Heart left ventricle (tissue), 16 donors: ENCODE data around the gene ELL. TPM values are rescaled to one million over a fixed set of nuclear protein-coding genes. Genes with fewer than 3 reads are reported as not detected.

Experiments
- ATAC-seq, 4 donors: fragments of 200-7000 bp; cut with Tn5 transposase; one replicate each; pipeline ENCODE4 v1.9.1; 2020 to 2022; ENCODE audit warnings: moderate library complexity in 4 of 4, mild to moderate bottlenecking in 3 of 4, moderate number of reproducible peaks in 1 of 4
- DNase-seq, 5 donors: peaks; one replicate each; pipeline ENCODE4 v3.0.0-alpha.2; 2020
- H3K27ac ChIP-seq, 12 donors: fragments of 200-600 bp; sonication (generic) in 4 of 12; one replicate each; pipeline versions ENCODE4 v1.5.0 to v1.8.0; 2016 to 2022; ENCODE audit warnings: mild to moderate bottlenecking in 2 of 12
- H3K27me3 ChIP-seq, 9 donors: fragments of 200-600 bp; sonication (generic) in 2 of 9; one replicate each; pipeline versions ENCODE4 v1.5.1 to v1.8.0; 2016 to 2022; ENCODE audit warnings: mild to moderate bottlenecking in 3 of 9
- H3K36me3 ChIP-seq, 9 donors: fragments of 200-600 bp; sonication (generic) in 2 of 9; one replicate each; pipeline versions ENCODE4 v1.5.0 to v1.8.0; 2018 to 2022; ENCODE audit warnings: mild to moderate bottlenecking in 2 of 9
- H3K4me1 ChIP-seq, 12 donors: fragments of 200-600 bp; sonication (generic) in 4 of 12; one replicate each; pipeline versions ENCODE4 v1.5.0 to v1.8.0; 2016 to 2022; ENCODE audit warnings: mild to moderate bottlenecking in 3 of 12
- H3K4me3 ChIP-seq, 12 donors: fragments of 200-600 bp; sonication (generic) in 4 of 12; one replicate each; pipeline versions ENCODE4 v1.5.0 to v1.8.0; 2017 to 2022; ENCODE audit warnings: mild to moderate bottlenecking in 9 of 12, moderate library complexity in 4 of 12
- H3K9me3 ChIP-seq, 12 donors: fragments of 200-600 bp; sonication (generic) in 4 of 12; one replicate each; pipeline versions ENCODE4 v1.5.0 to v1.8.0; 2016 to 2022; ENCODE audit warnings: mild to moderate bottlenecking in 1 of 12
- CTCF ChIP-seq, 12 donors: fragments of 200-600 bp; sonication (generic) in 4 of 12; IDR thresholded peaks; one replicate each; pipeline versions ENCODE4 v1.5.0 to v1.8.0; 2018 to 2022; ENCODE audit warnings: antibody characterized with exemption in 12 of 12, mild to moderate bottlenecking in 5 of 12
- POLR2A ChIP-seq, 2 donors: fragments of 450-650 bp; IDR thresholded peaks; one replicate each; pipeline ENCODE4 v1.6.1; 2017; ENCODE audit warnings: antibody characterized with exemption in 2 of 2, mild to moderate bottlenecking in 2 of 2, moderate library complexity in 2 of 2
- WGBS, 4 donors: extraction: QIAGEN DNeasy Blood & Tissue Kit in 2 of 4; methylation state at CpG; one replicate each; pipeline versions ENCODE4 v1.1.5 to v1.1.7; 2013 to 2018; 5-methylcytosine and 5-hydroxymethylcytosine counted together
- intact Hi-C, 10 donors: fragments of 100-400 bp; cut with DNase I; formaldehyde crosslinking; loops; one replicate each; pipeline versions ENCODE4 v1.11.1 to v1.14.2; 2022
- polyA plus RNA-seq, 2 donors: library from polyadenylated mRNA; stranded (reverse); fragments of 200-250 nt; gene quantifications; one replicate each; pipeline ENCODE4 v1.2.3, GENCODE V29; 2013
- total RNA-seq, 9 donors: library from RNA; depleted of rRNA in 2 of 9; stranded (reverse); fragments of >200 nt in 2 of 9; fragmentation: NEBNext Ultra II Directional in 3 of 9; extraction: Animal tissue kit (Norgen Biotek cat#: 25700) in 3 of 9; gene quantifications; one replicate each; pipeline versions ENCODE4 v1.1.0 to v1.2.4, GENCODE V29; 2016 to 2023
- donor health status: ischemic (EF 13 %, LVEDD 7.1; RV severe dilation, severe dysfunction).
- donor health status: healthy with polysubstance abuse.
- donor health status: DM: no; HTN: yes; CAD: no.
- donor health status: DM: no; HTN: no; CAD: no.
- donor health status: ischemic (EF 25% LVEDD 6.9; RV normal size, moderate dysfunction).
- donor health status: ischemic (EF 25% LVEDD 5.7; RV mildly dilated, moderate dysfunction).
- donor health status: healthy.
- donor health status: DM: yes; HTN: yes; CAD: no.
- donor health status: ischemic (EF 35%, LVEDD 5.7; RV mildly dilated, moderate dysfunction).
- donor health status: nonischemic (EF 11% LVEDD 7.7; RV severe dilation, severe dysfunction).
- donor health status: DM: yes; HTN: yes; CAD: no.
- donor health status: PGD.
- donor health status: ischemic (EF 29% LVEDD 5.4; RV normal size, mild dysfunction).
- donor health status: nonischemic (EF 23%, LVEDD 6.1; RV moderate dilation, normal function).

Gene ELL
- total and polyA plus RNA-seq, 11 donors: 5.9 to 17.8 (median 7.3) TPM

GRCh38 chr19:18532168-18532890 is 10.5 kb upstream of the ELL start:
- intact Hi-C loops: no loop called here
- TF ChIP-seq POLR2A (IDR thresholded peaks at IDR 0.05) (no peak), CTCF (IDR thresholded peaks at IDR 0.05) (no peak)
- 91 to 96% (median 95%) methylated on average over 19 to 22 of the region's 22 CpGs for WGBS, 4 donors
- DNase-seq: no peak
- ATAC-seq: no peak
- Histone ChIP-seq H3K27ac (no peak overlapping the region), H3K27me3 (no peaks in the 10 kb centered on the region), H3K9me3 (no peaks in the 10 kb centered on the region), H3K4me1 (peaks cover 0 to 3% (median 0%) of the 10 kb centered on the region in 12 donors), H3K4me3 (no peak overlapping the region), H3K36me3 (peaks cover 7 to 63% (median 57%) of the 10 kb centered on the region in 9 donors)

GRCh38 chr19:18531485-18531884 is 9.6 kb upstream of the ELL start:
- H3K4me1 ChIP-seq: peaks cover 0 to 4% (median 0%) of the 10 kb centered on the region in 12 donors
- H3K27ac ChIP-seq: no peak overlapping the region
- intact Hi-C loops: no loop called here
- DNase-seq (no peak), ATAC-seq (peak in 2 of 4 donors; percentile 7 to 10)
- TF ChIP-seq CTCF (IDR thresholded peaks at IDR 0.05) (no peak), POLR2A (IDR thresholded peaks at IDR 0.05) (no peak)
- H3K36me3 ChIP-seq: peaks cover 0 to 54% (median 49%) of the 10 kb centered on the region in 9 donors
- no peak overlapping the region for H3K4me3 ChIP-seq
- no peaks in the 10 kb centered on the region for H3K9me3 ChIP-seq
- WGBS, 4 donors: 94 to 98% (median 96%) methylated on average over 6 to 9 of the region's 9 CpGs
- no peaks in the 10 kb centered on the region for H3K27me3 ChIP-seq

- no peak for ATAC-seq
- H3K4me3 ChIP-seq: no peak overlapping the region
Observed at GRCh38 chr19:18529782-18530181, 7.9 kb upstream of the ELL start.

More at GRCh38 chr19:18529782-18530181, 7.9 kb upstream of the ELL start:
- Histone ChIP-seq H3K36me3 (peaks cover 0 to 38% (median 33%) of the 10 kb centered on the region in 9 donors), H3K27ac (no peak overlapping the region), H3K27me3 (no peaks in the 10 kb centered on the region), H3K9me3 (no peaks in the 10 kb centered on the region), H3K4me1 (peaks cover 0 to 4% (median 0%) of the 10 kb centered on the region in 12 donors)
- 66 to 74% (median 70%) methylated on average over 4 to 7 of the region's 7 CpGs for WGBS, 4 donors
- no peak for DNase-seq
- intact Hi-C loops: no loop called here
- no peak for TF ChIP-seq POLR2A (IDR thresholded peaks at IDR 0.05)
- TF ChIP-seq CTCF (IDR thresholded peaks at IDR 0.05): no peak
